HepG2 (cell line): ENCODE results near the gene RGS19. TPM values are rescaled to one million over a fixed set of nuclear protein-coding genes. Genes with fewer than 3 reads are reported as not detected.

ENCODE experiments used
- CSRNP2 ChIP-seq: sonication (generic); formaldehyde crosslinking; conservative IDR thresholded peaks from 2 replicates; pipeline ENCODE4 v1.8.0; 2022; ENCODE audit warnings: low read depth, missing genetic modification reagents
- DR1 ChIP-seq: sonication (generic); formaldehyde crosslinking; IDR thresholded peaks from 2 replicates; pipeline ENCODE4 v1.8.0; 2021; ENCODE audit warnings: mild to moderate bottlenecking, missing genetic modification reagents, inconsistent platforms
- FOXK1 ChIP-seq: sonication (generic); formaldehyde crosslinking; IDR thresholded peaks from 2 replicates; pipeline ENCODE4 v1.4.0; 2020; ENCODE audit warnings: low read depth, missing genetic modification reagents, borderline replicate concordance
- FOXO1 ChIP-seq: sonication (generic); formaldehyde crosslinking; IDR thresholded peaks from 2 replicates; pipeline ENCODE4 v1.4.0; 2020; ENCODE audit warnings: missing genetic modification reagents
- GZF1 ChIP-seq: sonication (generic); formaldehyde crosslinking; IDR thresholded peaks from 2 replicates; pipeline ENCODE4 v1.5.1; 2020; ENCODE audit warnings: mild to moderate bottlenecking, missing genetic modification reagents
- HNRNPLL ChIP-seq: fragments of 200-400 bp; formaldehyde crosslinking; IDR thresholded peaks from 2 replicates; pipeline ENCODE4 v1.6.1; 2017; ENCODE audit warnings: mild to moderate bottlenecking, low read depth, low read length; ENCODE audit not compliant: poor library complexity, severe bottlenecking
- KDM5A ChIP-seq: fragments of 200-600 bp; sonication (generic); IDR thresholded peaks from 2 replicates; pipeline ENCODE4 v1.7.0; 2018; ENCODE audit warnings: antibody characterized with exemption, mild to moderate bottlenecking, low read length, borderline replicate concordance
- KLF9 ChIP-seq: IDR thresholded peaks from 2 replicates; pipeline ENCODE4 v1.6.1; 2016; ENCODE audit warnings: low read depth
- KMT2A ChIP-seq: sonication (generic); formaldehyde crosslinking; IDR thresholded peaks from 2 replicates; pipeline ENCODE4 v1.4.0; 2020; ENCODE audit warnings: missing genetic modification reagents
- KMT2B ChIP-seq: IDR thresholded peaks from 2 replicates; pipeline ENCODE4 v1.6.1; 2016; ENCODE audit warnings: missing genetic modification reagents, missing compliant biosample characterization
- LCORL ChIP-seq, 2 experiments: fragments of 450-650 bp in 1 of 2; sonication (generic) in 1 of 2; formaldehyde crosslinking in 1 of 2; IDR thresholded peaks; 2 replicates each; pipeline versions ENCODE4 v1.5.0 to v1.6.1; 2017 to 2020; ENCODE audit warnings: antibody characterized with exemption in 1 of 2, missing genetic modification reagents in 1 of 2
- MXD4 ChIP-seq: IDR thresholded peaks from 2 replicates; pipeline ENCODE4 v1.6.1; 2016; ENCODE audit warnings: mild to moderate bottlenecking, missing biosample characterization, missing genetic modification reagents
- NR2C2 ChIP-seq: sonication (generic); formaldehyde crosslinking; IDR thresholded peaks from 2 replicates; pipeline ENCODE4 v1.4.0; 2020; ENCODE audit warnings: missing genetic modification reagents, mild to moderate bottlenecking, moderate library complexity, borderline replicate concordance
- POLR2AphosphoS5 ChIP-seq: IDR thresholded peaks from 2 replicates; pipeline ENCODE4 v1.6.1; 2012; ENCODE audit warnings: low read depth, low read length
- RBFOX2 ChIP-seq: fragments of 200-400 bp; formaldehyde crosslinking; IDR thresholded peaks from 2 replicates; pipeline ENCODE4 v1.6.1; 2017; ENCODE audit warnings: low read depth, mild to moderate bottlenecking, low read length
- SOX13 ChIP-seq, 3 experiments: fragments of 450-650 bp in 1 of 3; sonication (generic) in 1 of 3; formaldehyde crosslinking in 1 of 3; IDR thresholded peaks in 2 of 3; conservative IDR thresholded peaks in 1 of 3; 2 replicates each; pipeline versions ENCODE4 v1.5.0 to v1.6.1; 2016 to 2020; ENCODE audit warnings: antibody characterized with exemption in 1 of 3, mild to moderate bottlenecking in 1 of 3, missing compliant biosample characterization in 1 of 3, missing genetic modification reagents in 1 of 3, moderate library complexity in 1 of 3
- SRF ChIP-seq: IDR thresholded peaks from 2 replicates; pipeline ENCODE4 v1.6.1; 2011; ENCODE audit warnings: mild to moderate bottlenecking, low read depth, low read length, moderate library complexity
- SRSF4 ChIP-seq: fragments of 200-400 bp; formaldehyde crosslinking; IDR thresholded peaks from one replicate; pipeline ENCODE4 v1.6.1; 2018; ENCODE audit warnings: mild to moderate bottlenecking, low read depth, low read length, moderate library complexity; ENCODE audit not compliant: poor library complexity, severe bottlenecking
- ZNF124 ChIP-seq: sonication (generic); formaldehyde crosslinking; IDR thresholded peaks from 2 replicates; pipeline ENCODE4 v1.4.0; 2020; ENCODE audit warnings: missing genetic modification reagents
- ZNF160 ChIP-seq: sonication (generic); formaldehyde crosslinking; IDR thresholded peaks from 2 replicates; pipeline ENCODE4 v1.8.0; 2022; ENCODE audit warnings: mild to moderate bottlenecking, inconsistent platforms, missing genetic modification reagents
- ZNF441 ChIP-seq: sonication (generic); formaldehyde crosslinking; IDR thresholded peaks from 2 replicates; pipeline ENCODE4 v1.7.0; 2021; ENCODE audit warnings: missing genetic modification reagents, borderline replicate concordance
- ZNF547 ChIP-seq: sonication (generic); formaldehyde crosslinking; IDR thresholded peaks from 2 replicates; pipeline ENCODE4 v1.5.1; 2020; ENCODE audit warnings: mild to moderate bottlenecking, missing genetic modification reagents
- ZNF761 ChIP-seq: sonication (generic); formaldehyde crosslinking; conservative IDR thresholded peaks from 2 replicates; pipeline ENCODE4 v1.4.0; 2020; ENCODE audit warnings: mild to moderate bottlenecking, missing genetic modification reagents
- ZNF788 ChIP-seq: sonication (generic); formaldehyde crosslinking; IDR thresholded peaks from 2 replicates; pipeline ENCODE4 v1.5.0; 2020; ENCODE audit warnings: mild to moderate bottlenecking, missing genetic modification reagents, borderline replicate concordance
- ZNF816 ChIP-seq: sonication (generic); formaldehyde crosslinking; IDR thresholded peaks from 2 replicates; pipeline ENCODE4 v1.8.0; 2022; ENCODE audit warnings: missing genetic modification reagents, mild to moderate bottlenecking, borderline replicate concordance
- ZSCAN22 ChIP-seq: sonication (generic); formaldehyde crosslinking; IDR thresholded peaks from 2 replicates; pipeline ENCODE4 v1.4.0; 2020; ENCODE audit warnings: mild to moderate bottlenecking, missing genetic modification reagents
- ZZZ3 ChIP-seq: sonication (generic); formaldehyde crosslinking; IDR thresholded peaks from 2 replicates; pipeline ENCODE4 v1.4.0; 2020; ENCODE audit warnings: missing genetic modification reagents, mild to moderate bottlenecking, borderline replicate concordance
- polyA plus RNA-seq, 8 experiments: library from polyadenylated mRNA; depleted of rRNA in 3 of 8; stranded (reverse) in 7 of 8; unstranded in 1 of 8; fragments of >200 nt; fragmentation: Illumina TruSeq in 4 of 8; extraction: Trizol in 4 of 8; gene quantifications; 2 replicates each; pipeline versions ENCODE4 v1.2.1 to v1.2.3, GENCODE V29; 2011 to 2016; ENCODE audit warnings: low read depth in 4 of 8, missing spikeins in 1 of 8, mixed read lengths in 1 of 8; ENCODE audit not compliant: insufficient read depth in 1 of 8
- total RNA-seq, 5 experiments: library from RNA; depleted of rRNA; stranded (reverse); fragments of >200 nt; fragmentation: Illumina TruSeq; extraction: Trizol; gene quantifications; 2 replicates each; pipeline ENCODE4 v1.2.3, GENCODE V29; 2016; ENCODE audit warnings: low read depth in 1 of 5

The RGS19 gene
- total and polyA plus RNA-seq, 2 of the 13 experiments (the other 11 are each of a cell fraction or from before 2014, with no cell fraction given) = 10.7 to 11.9 TPM

DNA sequence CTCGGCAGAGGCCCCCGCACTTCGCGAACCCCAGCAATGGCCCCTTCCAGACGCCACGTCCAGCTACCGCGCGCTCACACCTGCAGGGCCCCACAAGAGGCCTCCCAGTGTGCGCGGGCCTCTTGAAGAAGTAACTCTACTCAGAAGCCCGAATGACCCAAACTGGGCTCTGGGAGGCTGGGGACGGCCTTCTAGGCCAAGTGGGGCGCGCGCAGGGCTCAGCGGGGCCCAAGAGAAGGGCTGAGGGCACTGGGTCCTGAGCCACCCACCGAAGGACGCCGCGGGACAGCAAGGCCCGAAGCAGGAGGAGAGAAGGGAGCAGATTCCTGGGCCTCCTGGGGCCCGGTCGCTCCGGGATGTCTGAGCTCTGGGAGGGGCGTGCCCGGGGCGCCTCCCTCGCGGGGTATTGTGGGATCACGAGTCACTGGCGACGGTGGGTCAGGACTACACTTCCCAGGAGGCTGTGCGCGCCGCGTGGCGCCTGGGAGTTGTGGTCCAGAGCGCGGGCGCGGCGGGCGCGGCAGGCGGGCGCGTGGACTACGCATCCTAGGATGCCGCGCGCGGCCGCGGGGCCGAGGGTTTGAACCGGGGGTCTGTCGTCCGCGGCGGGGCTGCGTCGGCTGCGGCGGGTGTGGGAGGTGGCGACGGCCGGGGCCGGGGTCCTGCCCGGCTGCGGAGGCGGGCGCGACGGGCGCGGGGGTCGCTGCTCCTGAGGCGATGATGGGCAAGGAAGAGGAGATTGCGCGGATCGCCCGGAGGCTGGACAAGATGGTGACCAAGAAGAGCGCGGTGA, 16.5 kb downstream of the RGS19 start, which contains the start of gene TCEA2 (continued):
- no peak for TF ChIP-seq SRSF4
- TF ChIP-seq ZNF761 = peak; percentile 72; the same call in 1 of the 2 replicates
- no peak; the same call in 1 of the 2 replicates for TF ChIP-seq ZSCAN22
- TF ChIP-seq GZF1 (CRISPR knock-in tag) = no peak; the same call in 1 of the 2 replicates
- no peak for TF ChIP-seq SOX13 (IDR thresholded peaks at IDR 0.05)
- TF ChIP-seq SOX13 (CRISPR knock-in tag; conservative IDR thresholded peaks at IDR 0.05 in 1 of 2, IDR thresholded peaks at IDR 0.05 in 1 of 2) = peak in 1 of 2 experiments; percentile 55; a peak in 1 of 4 replicates
- no peak for TF ChIP-seq LCORL (IDR thresholded peaks at IDR 0.05)
- peak; percentile 80 for TF ChIP-seq LCORL (CRISPR knock-in tag; IDR thresholded peaks at IDR 0.05)
- no peak; the same call in none of the 2 replicates for TF ChIP-seq ZNF160 (CRISPR knock-in tag)
- TF ChIP-seq ZNF816 (CRISPR knock-in tag) = peak; percentile 90; the same call in 1 of the 2 replicates
- TF ChIP-seq POLR2AphosphoS5 = peak; percentile 91
- TF ChIP-seq MXD4 = no peak; the same call in 1 of the 2 replicates
- TF ChIP-seq KLF9 (CRISPR knock-in tag) = peak; percentile 99
- TF ChIP-seq ZNF788 (CRISPR knock-in tag) = peak; percentile 97
- TF ChIP-seq RBFOX2 = peak; percentile 96
- TF ChIP-seq FOXK1 (CRISPR knock-in tag) = peak; percentile 91; the same call in 1 of the 2 replicates
- peak; percentile 98 for TF ChIP-seq NR2C2 (CRISPR knock-in tag)
- TF ChIP-seq SRF = peak; percentile 7; the same call in 1 of the 2 replicates
- peak; percentile 97 for TF ChIP-seq ZNF124 (CRISPR knock-in tag)
- TF ChIP-seq HNRNPLL = peak; percentile 82
- peak; percentile 80; the same call in 1 of the 2 replicates for TF ChIP-seq KMT2A (CRISPR knock-in tag)
- peak; percentile 81; the same call in 1 of the 2 replicates for TF ChIP-seq ZNF441 (CRISPR knock-in tag)
- TF ChIP-seq DR1 (CRISPR knock-in tag) = peak; percentile 92
- peak; percentile 41; the same call in 1 of the 2 replicates for TF ChIP-seq KDM5A
- no peak; the same call in 1 of the 2 replicates for TF ChIP-seq CSRNP2 (CRISPR knock-in tag)
- peak; percentile 82; the same call in 1 of the 2 replicates for TF ChIP-seq ZZZ3 (CRISPR knock-in tag)
- no peak; the same call in none of the 2 replicates for TF ChIP-seq ZNF547 (CRISPR knock-in tag)
- TF ChIP-seq KMT2B (CRISPR knock-in tag) = peak; percentile 89
- peak; percentile 73; the same call in 1 of the 2 replicates for TF ChIP-seq FOXO1
